GM12874 (cell line): ENCODE measurements around the gene TKFC.

Experiments
- TF ChIP-seq, protein P1 (sequence below): IDR thresholded peaks from 2 replicates; pipeline ENCODE4 v1.5.1; 2011; ENCODE audit warnings: low read depth, mild to moderate bottlenecking, control low read depth, low read length, moderate library complexity; ENCODE audit not compliant: insufficient read depth

TKFC gene

DNA sequence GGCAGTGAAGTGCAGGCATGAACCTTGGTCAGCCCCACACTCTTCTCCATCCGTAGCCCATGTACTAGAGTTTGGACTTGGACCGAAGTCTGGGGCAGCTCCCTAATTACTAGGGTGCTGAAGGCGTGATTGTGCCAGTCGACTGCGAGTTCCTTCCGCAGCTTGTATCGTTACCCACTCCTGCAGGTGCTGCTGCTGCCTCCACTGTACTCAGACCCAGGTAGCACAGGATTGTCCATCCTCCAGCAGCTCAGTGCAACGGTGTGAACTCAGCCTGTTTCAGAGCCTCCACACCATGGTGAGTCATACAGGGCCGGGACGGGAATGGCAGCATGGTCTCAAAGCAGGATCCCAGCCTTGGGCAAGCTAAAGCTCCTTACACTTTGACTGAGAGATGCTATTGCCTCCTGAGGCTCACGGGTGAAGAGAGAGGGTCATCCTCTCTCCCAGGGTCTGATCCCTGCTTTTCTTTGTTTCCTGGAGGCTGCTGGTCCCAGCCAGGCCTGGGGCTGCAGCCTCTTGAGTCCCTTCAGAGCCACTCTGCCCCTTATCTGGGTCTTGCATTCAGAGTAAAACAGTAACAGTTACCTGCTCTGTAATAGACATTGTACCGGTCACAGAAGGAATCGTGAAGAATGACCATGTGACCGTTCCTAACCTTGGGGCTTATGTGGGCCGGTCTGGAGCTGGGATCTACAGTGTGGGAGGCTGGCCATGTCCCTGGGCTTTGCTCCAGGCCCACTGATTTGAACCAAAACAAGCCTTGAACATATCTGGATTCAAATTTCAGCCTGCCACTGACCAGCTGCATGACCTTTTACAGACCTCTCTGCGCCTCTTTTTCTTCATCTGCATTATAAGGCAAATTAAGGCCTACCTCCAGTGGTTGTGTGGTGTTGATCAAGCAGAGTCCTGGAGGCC, 1.7 kb downstream of the TKFC start:
- TF ChIP-seq, protein P1, sequence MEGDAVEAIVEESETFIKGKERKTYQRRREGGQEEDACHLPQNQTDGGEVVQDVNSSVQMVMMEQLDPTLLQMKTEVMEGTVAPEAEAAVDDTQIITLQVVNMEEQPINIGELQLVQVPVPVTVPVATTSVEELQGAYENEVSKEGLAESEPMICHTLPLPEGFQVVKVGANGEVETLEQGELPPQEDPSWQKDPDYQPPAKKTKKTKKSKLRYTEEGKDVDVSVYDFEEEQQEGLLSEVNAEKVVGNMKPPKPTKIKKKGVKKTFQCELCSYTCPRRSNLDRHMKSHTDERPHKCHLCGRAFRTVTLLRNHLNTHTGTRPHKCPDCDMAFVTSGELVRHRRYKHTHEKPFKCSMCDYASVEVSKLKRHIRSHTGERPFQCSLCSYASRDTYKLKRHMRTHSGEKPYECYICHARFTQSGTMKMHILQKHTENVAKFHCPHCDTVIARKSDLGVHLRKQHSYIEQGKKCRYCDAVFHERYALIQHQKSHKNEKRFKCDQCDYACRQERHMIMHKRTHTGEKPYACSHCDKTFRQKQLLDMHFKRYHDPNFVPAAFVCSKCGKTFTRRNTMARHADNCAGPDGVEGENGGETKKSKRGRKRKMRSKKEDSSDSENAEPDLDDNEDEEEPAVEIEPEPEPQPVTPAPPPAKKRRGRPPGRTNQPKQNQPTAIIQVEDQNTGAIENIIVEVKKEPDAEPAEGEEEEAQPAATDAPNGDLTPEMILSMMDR, result no peak

DNA sequence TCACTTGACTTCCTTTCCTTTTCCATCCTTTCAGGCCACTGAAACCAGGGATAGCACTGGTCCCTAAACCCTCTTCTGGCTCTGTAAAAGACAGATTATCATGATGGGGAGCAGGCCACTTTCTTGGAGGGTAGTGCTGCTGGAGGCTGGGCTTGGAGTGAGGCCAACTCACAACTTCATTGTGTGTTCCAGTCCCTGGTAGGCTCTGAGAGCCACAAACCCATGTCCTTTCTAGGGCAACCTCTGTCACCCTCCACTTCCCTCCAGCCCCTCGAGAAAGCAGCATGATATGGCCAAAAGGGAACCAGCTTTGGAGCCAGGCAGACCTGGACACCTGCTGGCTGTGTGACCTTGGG, 2.3 kb downstream of the TKFC start:
- TF ChIP-seq, protein P1, result no peak

DNA sequence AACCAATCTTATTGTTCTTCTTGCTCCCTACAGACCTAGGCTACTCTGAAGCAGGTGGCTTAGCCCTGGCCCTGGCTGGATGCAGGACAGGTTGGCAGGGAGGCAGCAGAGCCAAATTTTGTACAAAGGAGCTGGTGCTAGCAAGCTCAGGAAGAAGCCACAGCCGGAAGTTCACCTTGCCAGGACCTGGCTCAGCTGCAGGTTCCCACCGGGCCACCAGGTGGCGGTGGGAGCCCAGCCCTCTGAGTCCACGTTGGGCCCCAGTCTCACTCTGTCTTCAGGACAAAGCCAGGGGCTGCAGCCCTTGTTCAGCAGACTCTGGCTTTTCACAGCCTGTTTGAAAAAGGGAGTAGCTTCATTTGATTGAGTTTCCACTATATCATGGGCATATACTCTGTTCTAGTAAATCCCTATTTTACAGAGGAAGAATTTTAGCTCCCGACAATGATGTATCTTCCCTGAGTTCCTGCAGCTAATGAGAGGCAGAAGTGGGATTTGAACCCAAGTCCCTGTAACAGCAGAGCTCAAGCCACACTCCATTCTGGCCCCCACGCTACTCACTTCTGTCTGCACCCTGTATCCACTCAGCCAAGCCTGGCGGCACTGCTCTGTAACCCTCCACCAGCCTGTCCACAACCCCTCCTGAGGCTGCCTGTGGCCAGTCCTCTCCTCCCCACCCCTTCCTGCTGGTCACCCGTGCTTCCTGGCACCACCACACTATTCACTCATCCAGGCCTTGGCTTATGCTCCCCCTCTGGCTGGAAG, 3.3 kb downstream of the TKFC start:
- TF ChIP-seq, protein P1, result peak; percentile 98

DNA sequence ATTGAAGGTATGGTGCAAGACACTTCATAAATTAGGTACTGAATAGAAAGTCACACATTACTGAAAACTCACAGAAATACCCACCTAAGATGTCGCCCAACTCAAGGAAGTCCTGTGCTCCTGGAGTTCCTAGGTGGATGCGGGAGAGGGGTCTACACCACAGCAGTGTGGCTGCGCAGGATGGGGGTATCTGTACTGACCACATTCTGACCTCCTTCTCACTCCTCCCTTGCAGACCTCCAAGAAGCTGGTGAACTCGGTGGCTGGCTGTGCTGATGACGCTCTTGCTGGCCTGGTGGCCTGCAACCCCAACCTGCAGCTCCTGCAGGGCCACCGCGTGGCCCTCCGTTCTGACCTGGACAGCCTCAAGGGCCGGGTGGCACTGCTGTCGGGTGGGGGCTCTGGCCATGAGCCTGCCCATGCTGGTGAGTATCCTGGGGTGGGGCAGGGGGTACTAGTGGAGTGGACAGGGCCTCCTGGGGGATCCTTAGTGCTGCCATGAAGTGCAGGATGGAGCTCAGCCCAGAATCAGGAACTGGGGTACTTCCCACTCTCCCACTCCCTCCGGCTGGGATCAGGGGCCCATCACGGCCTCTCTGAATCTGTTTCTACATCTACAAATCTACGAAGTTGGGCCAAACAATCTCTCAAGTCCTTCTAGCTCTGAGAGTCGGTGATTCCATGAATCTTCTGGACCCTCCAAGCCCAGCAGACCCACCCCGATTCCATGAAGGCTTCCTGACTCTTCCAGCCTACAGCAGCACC, 4.9 kb downstream of the TKFC start:
- TF ChIP-seq, protein P1, result no peak

DNA sequence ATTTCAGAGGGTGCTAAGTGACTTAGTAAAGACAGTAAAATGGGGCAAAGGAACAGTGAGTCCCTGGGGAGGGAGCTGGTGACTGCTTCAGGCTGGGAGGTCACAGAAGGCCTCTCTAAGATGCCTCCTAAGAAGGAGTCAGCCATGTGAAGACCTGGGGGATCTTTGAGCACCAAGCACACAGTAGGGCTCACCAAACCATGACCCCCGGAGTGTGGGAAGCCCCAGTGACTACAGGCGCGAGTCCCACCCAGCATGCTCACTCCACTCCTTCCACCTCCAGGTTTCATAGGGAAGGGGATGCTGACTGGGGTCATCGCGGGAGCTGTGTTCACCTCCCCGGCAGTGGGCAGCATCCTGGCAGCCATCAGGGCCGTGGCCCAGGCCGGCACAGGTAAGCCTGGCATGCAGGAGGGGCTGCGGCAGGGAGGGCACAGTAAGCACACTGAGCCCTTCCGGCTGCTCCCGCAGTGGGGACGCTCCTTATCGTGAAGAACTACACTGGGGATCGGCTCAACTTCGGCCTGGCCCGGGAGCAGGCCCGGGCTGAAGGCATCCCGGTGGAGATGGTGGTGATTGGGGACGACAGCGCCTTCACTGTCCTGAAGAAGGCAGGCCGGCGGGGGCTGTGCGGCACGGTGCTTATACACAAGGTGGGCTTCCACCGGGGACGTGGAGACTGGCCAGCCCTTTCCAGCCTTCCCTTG, 5.9 kb downstream of the TKFC start:
- TF ChIP-seq, protein P1, result no peak

DNA sequence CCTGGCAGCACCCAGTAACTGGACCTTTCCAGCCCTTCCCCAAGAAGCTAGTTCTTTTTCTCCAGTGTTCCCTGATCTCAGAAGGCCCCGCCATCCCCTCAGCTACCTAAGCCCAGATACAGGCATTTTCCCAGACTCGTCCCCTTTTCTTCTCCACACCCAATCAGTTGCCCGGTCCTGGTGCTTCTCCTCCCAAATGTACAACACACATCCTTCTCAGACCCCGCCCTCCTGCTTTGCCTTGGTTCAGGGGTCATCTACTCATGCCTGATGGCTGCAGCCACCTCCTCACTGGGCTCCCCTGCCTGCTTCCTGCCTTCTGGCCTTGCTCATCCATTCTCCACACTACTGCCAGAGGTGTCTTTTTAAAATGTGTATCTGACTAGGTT, 6.5 kb downstream of the TKFC start:
- TF ChIP-seq, protein P1, result no peak
